Measurements from ENCODE around the gene MTMR4.
"Not testable (repeated sequence)": the region's sequence is repeated elsewhere in the genome, so short reads cannot be mapped to it uniquely, and the experiment has no call there.

MTMR4 gene

DNA sequence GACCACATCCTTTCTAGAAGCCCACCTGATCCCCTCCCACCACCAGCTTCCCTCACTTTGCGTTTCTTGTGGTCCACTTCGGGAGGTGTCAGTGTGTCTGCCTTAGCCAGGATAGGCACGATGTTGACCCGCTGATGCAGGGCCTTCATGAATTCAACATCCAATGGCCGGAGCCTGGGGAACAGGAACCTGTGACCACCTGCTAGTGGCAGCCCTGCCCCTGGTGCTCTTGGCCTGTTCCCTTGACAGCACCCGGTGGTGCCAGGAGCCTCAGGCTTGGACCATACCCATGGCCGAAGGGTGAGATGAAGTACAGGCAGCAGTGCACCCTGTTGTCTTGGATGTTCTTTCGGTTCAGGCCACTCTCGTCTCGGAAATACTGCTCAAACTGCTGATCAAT lies 7.2 kb upstream of the MTMR4 start:
- DNase-seq, result no peak

DNA sequence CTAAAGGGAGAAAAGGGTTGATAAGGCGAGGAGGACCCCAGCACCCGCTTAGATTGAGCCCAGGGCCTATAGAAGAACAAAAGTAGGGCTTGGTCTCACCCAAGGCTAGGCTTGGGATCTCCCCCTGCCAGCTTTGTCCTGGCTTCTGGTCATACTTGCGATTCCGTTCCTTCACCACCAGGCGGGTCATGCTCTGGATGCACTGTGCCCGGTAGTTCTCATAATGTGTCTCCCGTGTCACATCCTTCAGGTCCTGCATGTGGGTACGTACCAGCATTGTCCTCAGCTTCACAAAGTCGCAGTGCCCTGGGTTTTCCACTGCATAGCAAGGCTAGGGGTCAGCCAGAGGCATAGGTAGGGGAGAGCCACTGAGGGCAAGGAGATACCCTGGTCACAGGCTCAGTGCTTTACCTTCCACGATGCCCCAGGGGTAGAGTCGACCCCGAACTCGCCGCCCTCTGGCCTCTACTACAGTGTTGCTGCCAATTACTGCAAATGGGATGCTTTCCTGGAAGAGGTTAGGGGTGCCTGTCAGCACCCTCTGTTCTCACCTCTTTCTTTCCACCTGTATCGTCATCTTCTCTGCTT lies 6.5 kb upstream of the MTMR4 start:
- DNase-seq, result no peak

GRCh38 chr17:58517928-58518609 lies 3.6 kb upstream of the MTMR4 start:
- DNase-seq, result peak; percentile 98

GRCh38 chr17:58517378-58517927 lies 3.0 kb upstream of the MTMR4 start:
- no peak for DNase-seq

DNA sequence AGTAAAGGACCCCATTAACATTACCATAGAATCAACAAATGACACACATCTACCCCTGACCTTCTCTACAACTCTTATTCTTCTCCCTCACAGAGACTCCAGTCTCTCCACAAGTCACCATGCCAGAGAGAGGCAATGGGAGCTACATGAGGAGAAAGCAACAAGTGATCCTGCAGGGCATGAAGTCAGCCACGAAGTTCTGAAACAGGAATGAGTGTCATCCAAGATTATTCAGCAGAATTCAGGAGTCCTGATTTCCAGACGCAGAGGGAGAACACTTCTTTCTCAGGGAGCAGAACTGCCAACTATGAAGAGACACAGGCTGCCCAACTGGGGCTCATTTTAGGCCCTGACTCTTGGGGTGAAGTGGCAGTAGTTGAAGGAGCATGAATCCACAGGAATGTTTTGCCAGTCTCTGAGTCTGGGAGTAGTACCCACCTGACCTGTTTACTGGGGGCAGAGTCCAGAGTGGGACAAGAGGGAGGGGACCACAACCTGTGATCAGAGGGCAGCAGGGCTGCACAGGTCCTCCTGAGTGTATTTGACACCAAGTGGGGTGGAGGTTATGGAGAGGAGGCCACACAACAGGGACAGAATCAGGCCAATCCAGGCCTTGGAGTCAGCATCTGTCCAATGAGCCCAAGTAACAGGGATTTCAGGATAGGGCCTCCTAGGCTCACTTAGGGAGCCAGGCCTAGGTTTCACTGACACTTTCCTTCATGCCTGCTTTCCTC lies 2.4 kb upstream of the MTMR4 start:
- DNase-seq, result no peak

GRCh38 chr17:58515286-58515685 lies 848 bp upstream of the MTMR4 start:
- no peak for DNase-seq

DNA sequence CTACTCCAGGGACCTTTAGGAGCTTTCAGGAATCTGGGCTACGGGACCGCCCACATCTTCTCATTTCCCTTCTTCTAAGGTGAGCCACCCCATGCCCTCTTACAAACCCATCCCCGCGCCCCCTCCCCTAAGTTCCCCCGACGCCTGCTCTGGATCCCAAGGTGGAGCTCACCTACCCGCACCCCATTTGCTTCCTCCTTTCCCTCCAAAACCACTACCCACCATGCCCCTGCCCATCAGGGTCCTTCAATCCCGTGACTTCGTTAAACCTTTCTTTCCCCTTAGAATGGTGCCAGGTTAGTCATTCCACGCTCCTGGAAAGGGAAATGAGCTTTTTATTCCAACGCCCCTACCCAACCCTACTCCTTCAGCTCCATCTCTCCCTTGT lies 326 bp upstream of the MTMR4 start:
- no peak for DNase-seq

DNA sequence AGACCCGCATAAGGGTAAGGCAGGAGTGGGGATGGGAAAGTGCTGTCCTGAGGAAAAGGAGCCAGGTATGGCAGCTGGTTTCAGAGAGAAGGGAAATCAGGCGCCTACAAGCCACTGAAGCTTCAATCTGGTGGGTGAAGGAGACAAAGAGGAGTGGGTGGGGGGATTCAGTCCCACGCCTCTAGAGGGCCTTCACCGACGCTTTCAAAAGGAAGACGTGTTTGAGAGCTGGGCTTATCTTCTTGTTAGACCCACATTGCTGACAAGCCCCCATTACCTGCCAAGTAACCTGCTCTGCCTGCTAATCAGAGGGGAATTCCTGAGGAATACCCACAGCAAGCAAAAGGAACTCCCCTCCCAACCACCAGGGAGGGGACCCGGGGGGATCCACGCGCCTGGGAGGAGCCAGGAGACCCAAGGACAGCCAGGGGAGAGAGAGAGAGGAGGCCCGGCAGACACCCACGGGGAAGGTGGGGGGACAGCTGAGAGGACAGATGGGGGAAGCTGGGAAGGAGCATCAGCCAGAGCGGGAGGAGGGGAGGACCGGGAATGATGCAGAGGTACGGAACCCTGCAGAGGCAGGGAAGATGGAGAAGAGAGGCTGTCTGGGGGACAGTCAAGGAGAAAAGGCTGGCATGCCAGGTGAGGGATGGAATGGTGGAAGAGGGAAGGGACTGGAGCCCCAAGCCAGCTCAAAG lies 1.0 kb downstream of the MTMR4 start:
- DNase-seq, result no peak

- DNase-seq, result no peak
These were observed 4.4 kb downstream of the MTMR4 start for GRCh38 chr17:58510075-58510474.

DNA sequence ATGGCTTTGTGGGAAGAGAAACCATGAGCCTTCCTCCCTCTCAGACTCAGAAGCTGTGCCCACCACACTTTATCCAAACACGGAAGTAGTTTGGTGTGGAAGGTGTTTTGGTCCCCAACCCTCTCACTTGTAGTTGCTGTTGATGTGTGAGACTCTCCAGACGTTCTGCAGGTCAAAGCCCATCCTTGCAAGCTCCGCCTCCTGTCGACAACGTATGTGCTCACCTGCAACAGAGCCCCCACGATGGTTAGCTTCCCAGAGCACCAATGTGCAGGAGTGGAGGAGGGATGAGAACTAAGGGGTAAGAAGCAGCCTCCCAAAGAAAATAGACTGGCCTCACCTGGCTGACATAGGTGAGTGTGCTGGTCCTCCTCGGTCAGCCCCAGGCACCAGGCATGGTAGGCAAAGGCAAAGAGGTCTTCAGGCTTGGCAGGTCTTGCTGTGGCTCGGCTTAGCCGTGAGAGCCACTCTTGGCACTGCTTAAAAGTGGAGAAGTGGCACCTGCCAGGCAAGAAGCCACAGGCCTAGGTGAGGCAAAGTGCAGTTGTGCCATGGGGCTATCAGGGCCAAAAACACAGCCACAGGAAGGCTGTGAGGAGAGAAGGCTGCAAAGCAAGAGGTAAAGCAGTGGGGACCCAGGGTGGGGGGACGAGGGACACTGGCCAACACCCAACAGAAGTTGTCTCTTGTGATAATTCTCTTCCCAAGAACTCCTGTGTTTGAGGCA lies 5.9 kb downstream of the MTMR4 start:
- DNase-seq, result no peak

DNA sequence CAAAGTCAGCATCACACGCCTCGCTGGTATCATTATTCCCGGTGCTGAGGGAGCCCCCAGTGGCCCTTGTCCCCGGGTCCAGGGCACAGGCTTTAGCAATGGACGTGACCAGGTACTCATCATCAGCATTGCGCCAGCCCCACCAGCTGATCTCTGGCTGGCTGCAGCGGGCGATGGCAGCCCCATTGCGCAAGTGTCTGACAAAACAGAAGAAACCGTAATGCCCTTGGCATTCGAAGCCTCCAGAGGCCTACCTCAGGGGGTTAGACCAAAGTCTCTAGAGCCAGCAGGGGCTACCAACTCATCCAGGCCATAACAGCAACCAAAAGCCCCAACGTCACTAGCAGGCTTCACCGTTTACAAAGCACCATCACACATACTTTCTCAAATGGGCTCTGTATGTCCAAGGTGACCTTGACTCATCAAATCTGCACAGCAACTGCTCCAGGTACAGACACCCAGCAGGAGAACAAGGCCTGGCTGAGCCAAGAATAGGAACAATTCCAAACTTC lies 7.3 kb downstream of the MTMR4 start:
- no peak for DNase-seq

- DNase-seq, result no peak
These were observed 7.9 kb downstream of the MTMR4 start for GRCh38 chr17:58506354-58507080.

DNA sequence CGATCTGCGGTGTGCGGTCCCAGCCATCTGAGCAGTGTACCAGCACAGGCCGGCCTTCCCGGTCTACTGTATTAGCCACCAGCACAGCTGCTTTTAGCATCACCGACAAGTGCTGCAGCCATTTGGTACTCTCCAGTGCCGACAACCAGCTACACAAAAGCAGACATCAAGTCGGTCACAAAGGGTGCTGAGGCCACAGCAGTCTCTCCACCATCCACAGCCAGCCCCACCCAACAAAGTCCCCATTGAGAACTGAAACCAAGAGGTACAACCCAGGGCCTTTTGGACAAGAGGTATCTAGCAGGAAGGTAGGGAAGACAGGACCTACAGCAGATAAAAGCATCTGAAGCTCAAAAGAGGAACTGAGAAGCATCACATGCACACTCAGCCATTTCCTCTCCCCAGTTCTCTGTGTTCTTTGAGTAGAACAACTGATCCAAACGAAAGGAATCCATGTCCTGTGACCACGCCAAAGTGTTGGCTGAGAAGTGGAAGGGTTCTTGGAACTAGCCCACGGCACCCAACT lies 9.5 kb downstream of the MTMR4 start:
- DNase-seq, result no peak

GRCh38 chr17:58503866-58504265 lies 10.6 kb downstream of the MTMR4 start:
- DNase-seq, result no peak

- DNase-seq, result not testable (repeated sequence)
These were observed 11.3 kb downstream of the MTMR4 start for GRCh38 chr17:58503134-58503533.

DNA sequence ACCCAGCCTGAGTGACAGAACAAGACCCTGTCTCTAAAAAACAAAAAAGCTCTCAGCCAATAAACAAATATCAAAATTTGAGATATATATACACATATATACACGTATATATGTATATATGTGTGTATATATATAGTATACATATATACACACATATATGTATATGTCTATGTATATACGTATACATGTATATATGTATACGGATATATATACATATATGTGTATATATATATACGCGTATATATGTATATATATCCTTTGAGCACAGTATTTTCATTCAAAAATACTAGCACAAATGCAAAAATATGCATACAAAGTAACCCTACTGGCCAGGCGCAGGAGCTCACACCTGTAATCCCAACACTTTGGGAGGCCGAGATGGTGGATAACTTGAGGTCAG lies 13.0 kb downstream of the MTMR4 start:
- no peak for DNase-seq

DNA sequence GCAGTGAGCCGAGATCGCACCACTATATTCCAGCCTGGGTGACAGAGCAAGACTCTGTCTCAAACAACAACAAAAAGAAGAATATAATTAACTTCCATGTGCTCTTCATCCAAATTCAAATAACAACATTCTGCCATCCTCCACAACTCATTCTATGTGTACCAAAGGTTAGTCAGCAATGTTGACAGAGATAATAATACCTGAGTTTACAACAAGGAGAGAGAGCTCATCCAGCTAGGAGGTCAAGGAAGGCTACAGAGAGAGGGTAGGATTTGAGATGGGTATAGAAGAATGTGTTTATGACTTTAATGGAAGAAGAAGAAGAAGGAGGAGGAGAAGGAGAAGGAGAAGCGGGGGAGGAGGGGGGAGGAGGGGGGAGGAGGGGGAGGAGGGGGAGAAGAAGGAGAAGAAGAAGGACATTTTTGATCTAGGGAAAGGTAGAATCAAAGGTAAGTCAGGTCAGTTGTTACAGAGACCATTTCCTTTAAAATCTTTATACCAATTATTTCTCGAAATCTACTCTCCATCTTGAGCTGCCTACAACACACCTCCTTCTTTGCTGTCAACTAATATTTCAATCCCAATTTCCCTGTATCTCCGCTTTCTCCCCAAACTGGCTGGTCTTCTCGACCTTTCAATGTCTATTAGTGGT lies 16.1 kb downstream of the MTMR4 start:
- no peak for DNase-seq

- DNase-seq, result no peak
These were observed 20.9 kb downstream of the MTMR4 start for GRCh38 chr17:58493506-58493905.

- no peak for DNase-seq
These were observed 22.0 kb downstream of the MTMR4 start for GRCh38 chr17:58492238-58493121.
